Activated CD8-positive, alpha-beta T cell treated with anti-CD3 and anti-CD28 coated beads for 36 hours (primary cell): ENCODE measurements around the gene ABCG1. TPM values are rescaled to one million over a fixed set of nuclear protein-coding genes. Genes with fewer than 3 reads are reported as not detected.

Experiments
- ATAC-seq: fragments of 200-7000 bp; cut with Tn5 transposase; one replicate; pipeline ENCODE4 v1.10.0; 2021; ENCODE audit warnings: mild to moderate bottlenecking, moderate library complexity
- CTCF ChIA-PET: fragments of 350-600 bp; sonication (Branson Sonifier 250); formaldehyde crosslinking; loops from one replicate; lab custom pipeline; 2021; ENCODE audit warnings: antibody characterized with exemption; lab: Charles Lee
- POLR2A ChIA-PET: fragments of 350-600 bp; sonication (Branson Sonifier 250); formaldehyde crosslinking; loops from one replicate; lab custom pipeline; 2021; ENCODE audit warnings: antibody characterized with exemption; lab: Charles Lee
- DNase-seq: peaks from one replicate; pipeline ENCODE4 v3.0.0-alpha.2; 2020
- H3K27ac Mint-ChIP-seq: one replicate; pipeline ENCODE4 v1.8.0; 2021; ENCODE audit warnings: mild to moderate bottlenecking, mixed read lengths
- H3K27me3 Mint-ChIP-seq: one replicate; pipeline ENCODE4 v1.8.0; 2021; ENCODE audit warnings: mixed read lengths
- H3K36me3 Mint-ChIP-seq: one replicate; pipeline ENCODE4 v1.8.0; 2021; ENCODE audit warnings: low read depth, mixed read lengths
- H3K4me1 Mint-ChIP-seq: one replicate; pipeline ENCODE4 v1.8.0; 2021; ENCODE audit warnings: low read depth, mixed read lengths
- H3K4me3 Mint-ChIP-seq: one replicate; pipeline ENCODE4 v1.8.0; 2021; ENCODE audit warnings: mild to moderate bottlenecking, moderate library complexity, mixed read lengths
- H3K9me3 Mint-ChIP-seq: one replicate; pipeline ENCODE4 v1.8.0; 2021; ENCODE audit warnings: mixed read lengths
- intact Hi-C: fragments of 100-400 bp; cut with micrococcal nuclease; formaldehyde crosslinking; loops from one replicate; pipeline ENCODE4 v1.10.0; 2022
- total RNA-seq, 2 experiments: library from RNA; stranded (reverse); gene quantifications; one replicate each; pipeline ENCODE4 v1.2.3, GENCODE V29; 2021
- TF ChIP-seq, protein P1 (sequence below): fragments of 200-600 bp; IDR thresholded peaks from one replicate; pipeline ENCODE4 v1.8.0; 2022; ENCODE audit warnings: antibody characterized with exemption, mild to moderate bottlenecking

The ABCG1 gene
- total RNA-seq, 2 experiments from 2014 or later, result 12.1 to 12.7 TPM

DNA sequence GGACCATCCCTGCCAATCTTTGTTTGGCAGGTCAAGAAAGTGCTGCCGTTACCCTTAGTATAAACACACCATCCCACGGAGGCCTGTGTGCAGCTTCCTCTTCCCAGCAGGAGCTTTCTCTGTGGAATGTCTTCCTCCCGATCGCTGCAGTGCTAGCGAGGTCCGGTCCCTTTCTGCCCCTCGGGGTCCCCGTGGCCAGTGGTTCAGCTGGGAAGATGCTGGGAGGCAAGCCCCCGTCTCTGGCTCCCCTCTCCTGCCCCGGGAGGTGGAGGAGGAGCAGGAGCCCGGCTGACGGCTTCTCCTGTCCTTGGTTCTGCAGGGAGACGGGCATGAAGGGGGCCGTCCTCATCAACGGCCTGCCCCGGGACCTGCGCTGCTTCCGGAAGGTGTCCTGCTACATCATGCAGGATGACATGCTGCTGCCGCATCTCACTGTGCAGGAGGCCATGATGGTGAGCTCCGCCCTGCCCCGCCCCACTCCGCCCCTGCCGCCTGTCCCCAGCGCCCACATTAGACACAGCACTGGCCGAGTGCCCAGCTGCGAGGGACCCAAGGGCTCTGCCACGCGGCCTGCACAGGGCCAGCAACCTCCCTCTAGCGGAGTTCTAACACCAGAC lies 54.2 kb downstream of the ABCG1 start:
- CTCF ChIA-PET, result interaction anchor here (1.6 to 8.7 kb wide), 3 partner anchors 13 to 127 kb away, joined by 5 to 71 read pairs (median 8); no protein-coding TSS in a partner anchor
- no peaks in the 10 kb centered on the region for H3K9me3 Mint-ChIP-seq
- peaks cover 13% of the 10 kb centered on the region for H3K4me1 Mint-ChIP-seq
- POLR2A ChIA-PET, result no interaction called here
- no peak overlapping the region for H3K27ac Mint-ChIP-seq
- intact Hi-C loops, result no loop called here
- ATAC-seq, result no peak
- TF ChIP-seq, protein P1, sequence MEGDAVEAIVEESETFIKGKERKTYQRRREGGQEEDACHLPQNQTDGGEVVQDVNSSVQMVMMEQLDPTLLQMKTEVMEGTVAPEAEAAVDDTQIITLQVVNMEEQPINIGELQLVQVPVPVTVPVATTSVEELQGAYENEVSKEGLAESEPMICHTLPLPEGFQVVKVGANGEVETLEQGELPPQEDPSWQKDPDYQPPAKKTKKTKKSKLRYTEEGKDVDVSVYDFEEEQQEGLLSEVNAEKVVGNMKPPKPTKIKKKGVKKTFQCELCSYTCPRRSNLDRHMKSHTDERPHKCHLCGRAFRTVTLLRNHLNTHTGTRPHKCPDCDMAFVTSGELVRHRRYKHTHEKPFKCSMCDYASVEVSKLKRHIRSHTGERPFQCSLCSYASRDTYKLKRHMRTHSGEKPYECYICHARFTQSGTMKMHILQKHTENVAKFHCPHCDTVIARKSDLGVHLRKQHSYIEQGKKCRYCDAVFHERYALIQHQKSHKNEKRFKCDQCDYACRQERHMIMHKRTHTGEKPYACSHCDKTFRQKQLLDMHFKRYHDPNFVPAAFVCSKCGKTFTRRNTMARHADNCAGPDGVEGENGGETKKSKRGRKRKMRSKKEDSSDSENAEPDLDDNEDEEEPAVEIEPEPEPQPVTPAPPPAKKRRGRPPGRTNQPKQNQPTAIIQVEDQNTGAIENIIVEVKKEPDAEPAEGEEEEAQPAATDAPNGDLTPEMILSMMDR, result no peak
- H3K27me3 Mint-ChIP-seq, result no peaks in the 10 kb centered on the region
- no peak overlapping the region for H3K4me3 Mint-ChIP-seq
- peaks cover 1% of the 10 kb centered on the region for H3K36me3 Mint-ChIP-seq
- no peak for DNase-seq

DNA sequence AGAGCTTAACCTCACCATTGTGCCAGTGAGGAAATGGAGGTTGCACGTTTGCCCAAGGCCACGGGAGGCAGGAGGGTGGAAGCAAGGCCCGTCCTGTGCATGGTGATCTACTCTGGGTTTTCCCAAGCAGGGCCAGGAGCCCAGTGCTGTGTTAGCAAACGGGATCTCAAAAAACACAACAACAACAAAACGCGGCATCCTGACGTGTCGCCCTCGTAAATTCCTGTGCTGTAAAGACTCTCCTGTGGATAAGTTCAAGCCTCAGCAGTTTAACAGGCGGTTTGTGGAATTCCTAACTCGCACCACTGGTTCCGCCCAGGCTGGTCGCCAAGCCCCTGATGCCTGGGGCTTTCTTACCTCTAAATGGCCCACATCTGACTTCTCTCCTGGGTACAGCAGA lies 57.1 kb downstream of the ABCG1 start:
- ChIA-PET POLR2A (no interaction called here), CTCF (interaction anchor here (0.9 to 8.7 kb wide), 3 partner anchors 16 to 62 kb away, joined by 3 to 71 read pairs (median 3); no protein-coding TSS in a partner anchor)
- TF ChIP-seq, protein P1, result no peak
- DNase-seq (no peak), ATAC-seq (no peak)
- H3K36me3 Mint-ChIP-seq, result peaks cover 1% of the 10 kb centered on the region
- H3K9me3 Mint-ChIP-seq, result no peaks in the 10 kb centered on the region
- no peak overlapping the region for H3K4me3 Mint-ChIP-seq
- no peaks in the 10 kb centered on the region for H3K27me3 Mint-ChIP-seq
- intact Hi-C loops, result no loop called here
- no peaks in the 10 kb centered on the region for H3K4me1 Mint-ChIP-seq
- no peak overlapping the region for H3K27ac Mint-ChIP-seq

DNA sequence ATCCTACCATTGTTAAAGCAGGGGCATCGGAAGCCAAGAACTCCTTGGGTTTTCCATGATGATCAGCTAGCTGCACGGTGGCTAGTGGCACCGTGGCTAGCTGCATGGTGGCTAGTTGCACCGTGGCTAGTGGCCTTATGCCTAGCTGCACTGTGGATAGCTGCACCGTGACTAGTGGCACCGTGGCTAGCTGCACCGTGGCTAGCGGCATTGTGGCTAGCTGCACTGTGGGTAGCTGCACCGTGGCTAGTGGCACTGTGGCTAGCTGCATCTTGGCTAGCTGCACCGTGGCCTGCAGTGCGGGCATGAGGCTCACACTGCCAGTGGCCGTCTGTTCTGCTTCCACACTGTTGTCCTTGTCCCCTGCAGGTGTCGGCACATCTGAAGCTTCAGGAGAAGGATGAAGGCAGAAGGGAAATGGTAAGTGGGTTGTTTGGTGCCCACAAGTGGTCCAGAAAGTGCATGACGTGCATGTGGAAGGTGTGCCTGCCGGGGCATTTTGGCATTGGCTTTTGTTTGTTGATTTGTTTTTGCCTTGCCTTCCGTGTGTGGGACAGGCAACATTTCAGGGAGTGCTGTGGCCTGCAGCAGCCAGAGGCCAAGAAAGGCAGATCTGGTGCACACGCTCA lies 57.7 kb downstream of the ABCG1 start:
- intact Hi-C loops, result no loop called here
- no peak for DNase-seq
- CTCF ChIA-PET, result interaction anchor here (0.9 to 1.5 kb wide), 4 partner anchors 18 to 131 kb away, joined by 3 to 5 read pairs (median 4); no protein-coding TSS in a partner anchor
- no peaks in the 10 kb centered on the region for H3K4me1 Mint-ChIP-seq
- ATAC-seq, result no peak
- no peaks in the 10 kb centered on the region for H3K36me3 Mint-ChIP-seq
- H3K27ac Mint-ChIP-seq, result no peak overlapping the region
- TF ChIP-seq, protein P1, result no peak
- no peak overlapping the region for H3K4me3 Mint-ChIP-seq
- POLR2A ChIA-PET, result no interaction called here
- no peaks in the 10 kb centered on the region for H3K27me3 Mint-ChIP-seq
- no peaks in the 10 kb centered on the region for H3K9me3 Mint-ChIP-seq

DNA sequence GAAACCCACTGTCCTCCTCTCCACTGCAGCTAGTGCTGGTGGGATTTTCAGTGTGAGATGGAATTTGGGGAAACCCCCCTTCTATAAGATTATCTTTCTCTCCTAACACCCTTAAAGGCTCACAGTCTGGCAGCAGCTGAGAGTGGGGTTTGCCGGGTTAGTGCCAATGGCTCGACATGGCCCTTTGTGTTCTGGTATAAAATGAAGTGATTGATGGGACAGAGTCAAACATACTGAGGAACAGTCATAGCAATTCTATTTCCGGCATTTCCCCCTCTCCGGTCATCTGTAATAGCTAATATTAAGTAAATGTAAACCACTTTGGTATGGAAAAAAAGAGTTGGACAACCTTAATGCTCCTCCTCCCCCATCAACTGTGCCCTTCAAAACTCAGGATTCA lies 58.7 kb downstream of the ABCG1 start:
- TF ChIP-seq, protein P1, result no peak
- POLR2A ChIA-PET, result no interaction called here

More for the DNA sequence above, 58.7 kb downstream of the ABCG1 start:
- intact Hi-C loops, result no loop called here
- no peak overlapping the region for H3K4me3 Mint-ChIP-seq
- DNase-seq, result no peak
- H3K4me1 Mint-ChIP-seq, result no peaks in the 10 kb centered on the region
- H3K27ac Mint-ChIP-seq, result no peak overlapping the region
- H3K36me3 Mint-ChIP-seq, result no peaks in the 10 kb centered on the region
- no peaks in the 10 kb centered on the region for H3K9me3 Mint-ChIP-seq
- CTCF ChIA-PET, result interaction anchor here (1.2 to 1.5 kb wide), 3 partner anchors 32 to 132 kb away, joined by 3 to 5 read pairs (median 4); no protein-coding TSS in a partner anchor
- H3K27me3 Mint-ChIP-seq, result no peaks in the 10 kb centered on the region
- ATAC-seq, result no peak
